ENCODE results near the gene SLC39A6.

GRCh38 chr18:36064027-36064808, 64.9 kb downstream of the SLC39A6 start:
- TF ChIP-seq CTCF (conservative IDR thresholded peaks at IDR 0.05) (no peak), EZH2 (IDR thresholded peaks at IDR 0.05; ENCODE audit: low read depth) (no peak)

All from PC-9 (cell line).